Measurements from ENCODE around the gene SOCS6. TPM values are rescaled to one million over a fixed set of nuclear protein-coding genes. Genes with fewer than 3 reads are reported as not detected.
A peak's percentile ranks its signal among the peaks of the same experiment; 100 is the strongest.

Gene SOCS6
- total and polyA plus RNA-seq, 2 of the 13 experiments (the other 11 are each of a cell fraction or from before 2014, with no cell fraction given): 18.6 to 38.3 TPM

DNA sequence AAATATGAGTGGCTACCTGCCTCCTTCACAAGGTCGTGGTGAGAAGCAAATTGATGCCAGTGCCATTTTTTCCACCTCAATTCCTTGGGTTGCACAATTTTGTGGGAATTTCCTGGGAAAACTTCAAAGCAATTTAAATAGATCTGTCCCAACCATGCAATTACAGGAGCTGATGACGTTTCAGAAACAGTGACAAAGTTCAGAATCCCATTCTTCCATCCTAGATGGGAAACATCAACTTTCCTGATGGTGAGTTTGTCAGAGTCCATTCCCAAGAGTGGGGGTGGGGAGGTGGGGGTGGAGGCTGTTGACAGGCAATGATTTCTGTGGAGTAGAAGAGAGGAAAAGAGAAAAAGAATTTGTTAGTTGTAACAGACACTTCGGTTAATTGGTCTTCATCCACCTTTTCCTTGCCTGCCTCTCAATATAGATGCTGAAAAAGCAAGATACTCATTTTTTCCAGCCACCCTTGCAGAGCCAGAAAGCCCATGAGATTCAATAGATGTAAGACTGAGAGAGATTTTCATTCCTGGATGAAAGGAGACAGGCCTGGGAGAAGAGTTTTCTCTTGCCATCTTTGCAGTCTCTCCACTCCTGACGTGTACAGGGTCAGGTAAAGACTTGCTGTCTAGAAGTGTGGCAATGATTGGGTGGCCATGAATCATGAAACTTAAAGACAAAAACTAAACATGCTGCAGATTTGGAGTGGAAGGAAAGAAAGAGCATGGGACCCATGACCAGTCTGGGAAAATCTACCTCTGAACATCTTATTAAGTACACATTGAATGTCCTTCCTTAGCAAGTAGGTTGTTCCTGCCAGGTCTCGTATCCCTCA lies 47.3 kb downstream of the SOCS6 start (continued):
- TF ChIP-seq, protein P1, sequence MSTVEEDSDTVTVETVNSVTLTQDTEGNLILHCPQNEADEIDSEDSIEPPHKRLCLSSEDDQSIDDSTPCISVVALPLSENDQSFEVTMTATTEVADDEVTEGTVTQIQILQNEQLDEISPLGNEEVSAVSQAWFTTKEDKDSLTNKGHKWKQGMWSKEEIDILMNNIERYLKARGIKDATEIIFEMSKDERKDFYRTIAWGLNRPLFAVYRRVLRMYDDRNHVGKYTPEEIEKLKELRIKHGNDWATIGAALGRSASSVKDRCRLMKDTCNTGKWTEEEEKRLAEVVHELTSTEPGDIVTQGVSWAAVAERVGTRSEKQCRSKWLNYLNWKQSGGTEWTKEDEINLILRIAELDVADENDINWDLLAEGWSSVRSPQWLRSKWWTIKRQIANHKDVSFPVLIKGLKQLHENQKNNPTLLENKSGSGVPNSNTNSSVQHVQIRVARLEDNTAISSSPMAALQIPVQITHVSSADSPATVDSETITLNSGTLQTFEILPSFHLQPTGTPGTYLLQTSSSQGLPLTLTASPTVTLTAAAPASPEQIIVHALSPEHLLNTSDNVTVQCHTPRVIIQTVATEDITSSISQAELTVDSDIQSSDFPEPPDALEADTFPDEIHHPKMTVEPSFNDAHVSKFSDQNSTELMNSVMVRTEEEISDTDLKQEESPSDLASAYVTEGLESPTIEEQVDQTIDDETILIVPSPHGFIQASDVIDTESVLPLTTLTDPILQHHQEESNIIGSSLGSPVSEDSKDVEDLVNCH (CRISPR knock-in tag; IDR thresholded peaks at IDR 0.05): no peak
- TF ChIP-seq, protein P2, sequence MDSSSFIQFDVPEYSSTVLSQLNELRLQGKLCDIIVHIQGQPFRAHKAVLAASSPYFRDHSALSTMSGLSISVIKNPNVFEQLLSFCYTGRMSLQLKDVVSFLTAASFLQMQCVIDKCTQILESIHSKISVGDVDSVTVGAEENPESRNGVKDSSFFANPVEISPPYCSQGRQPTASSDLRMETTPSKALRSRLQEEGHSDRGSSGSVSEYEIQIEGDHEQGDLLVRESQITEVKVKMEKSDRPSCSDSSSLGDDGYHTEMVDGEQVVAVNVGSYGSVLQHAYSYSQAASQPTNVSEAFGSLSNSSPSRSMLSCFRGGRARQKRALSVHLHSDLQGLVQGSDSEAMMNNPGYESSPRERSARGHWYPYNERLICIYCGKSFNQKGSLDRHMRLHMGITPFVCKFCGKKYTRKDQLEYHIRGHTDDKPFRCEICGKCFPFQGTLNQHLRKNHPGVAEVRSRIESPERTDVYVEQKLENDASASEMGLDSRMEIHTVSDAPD (CRISPR knock-in tag; IDR thresholded peaks at IDR 0.05): 0 out of 2 replicates have a peak, but pooled peaks have one; percentile 10
- TF ChIP-seq BCL6 (CRISPR knock-in tag; IDR thresholded peaks at IDR 0.05) (peak; percentile 89), KDM6A (CRISPR knock-in tag; IDR thresholded peaks at IDR 0.05; ENCODE audit: low read depth) (0 out of 2 replicates have a peak, but pooled peaks have one; percentile 55), MEIS2 (CRISPR knock-in tag; IDR thresholded peaks at IDR 0.05) (no peak; the same call in 1 of the 2 replicates), ZNF629 (CRISPR knock-in tag; conservative IDR thresholded peaks at IDR 0.05) (0 out of 2 replicates have a peak, but pooled peaks have one; percentile 16), ARID3A (IDR thresholded peaks at IDR 0.05; ENCODE audit: low read depth, low read length) (peak; percentile 82), LCORL (IDR thresholded peaks at IDR 0.05) (no peak), LCORL (CRISPR knock-in tag; IDR thresholded peaks at IDR 0.05) (peak; percentile 59; the same call in 1 of the 2 replicates), KLF16 (CRISPR knock-in tag; IDR thresholded peaks at IDR 0.05) (peak in 1 of 2 experiments; percentile 38; a peak in 1 of 4 replicates), ZNF12 (CRISPR knock-in tag; IDR thresholded peaks at IDR 0.05) (peak; percentile 24; the same call in 1 of the 2 replicates), MED13 (CRISPR knock-in tag; IDR thresholded peaks at IDR 0.05) (peak; percentile 87; the same call in 1 of the 2 replicates), POLR2G (IDR thresholded peaks at IDR 0.05; ENCODE audit: low read depth, low read length) (peak; percentile 61; the same call in 1 of the 2 replicates), IRF2 (CRISPR knock-in tag; IDR thresholded peaks at IDR 0.05) (0 out of 2 replicates have a peak, but pooled peaks have one; percentile 40), CEBPB (IDR thresholded peaks at IDR 0.05; ENCODE audit: borderline replicate concordance, low read depth, low read length) (peak; percentile 98), KDM1A (CRISPR knock-in tag; IDR thresholded peaks at IDR 0.05) (0 out of 2 replicates have a peak, but pooled peaks have one; percentile 25), MAZ (IDR thresholded peaks at IDR 0.05; ENCODE audit: borderline replicate concordance, low read depth, low read length) (peak; percentile 46; the same call in 1 of the 2 replicates), MAZ (CRISPR knock-in tag; IDR thresholded peaks at IDR 0.05; ENCODE audit: low read depth) (no peak), ATF1 (CRISPR knock-in tag; IDR thresholded peaks at IDR 0.05) (peak; percentile 91)
- TF ChIP-seq, protein P3, sequence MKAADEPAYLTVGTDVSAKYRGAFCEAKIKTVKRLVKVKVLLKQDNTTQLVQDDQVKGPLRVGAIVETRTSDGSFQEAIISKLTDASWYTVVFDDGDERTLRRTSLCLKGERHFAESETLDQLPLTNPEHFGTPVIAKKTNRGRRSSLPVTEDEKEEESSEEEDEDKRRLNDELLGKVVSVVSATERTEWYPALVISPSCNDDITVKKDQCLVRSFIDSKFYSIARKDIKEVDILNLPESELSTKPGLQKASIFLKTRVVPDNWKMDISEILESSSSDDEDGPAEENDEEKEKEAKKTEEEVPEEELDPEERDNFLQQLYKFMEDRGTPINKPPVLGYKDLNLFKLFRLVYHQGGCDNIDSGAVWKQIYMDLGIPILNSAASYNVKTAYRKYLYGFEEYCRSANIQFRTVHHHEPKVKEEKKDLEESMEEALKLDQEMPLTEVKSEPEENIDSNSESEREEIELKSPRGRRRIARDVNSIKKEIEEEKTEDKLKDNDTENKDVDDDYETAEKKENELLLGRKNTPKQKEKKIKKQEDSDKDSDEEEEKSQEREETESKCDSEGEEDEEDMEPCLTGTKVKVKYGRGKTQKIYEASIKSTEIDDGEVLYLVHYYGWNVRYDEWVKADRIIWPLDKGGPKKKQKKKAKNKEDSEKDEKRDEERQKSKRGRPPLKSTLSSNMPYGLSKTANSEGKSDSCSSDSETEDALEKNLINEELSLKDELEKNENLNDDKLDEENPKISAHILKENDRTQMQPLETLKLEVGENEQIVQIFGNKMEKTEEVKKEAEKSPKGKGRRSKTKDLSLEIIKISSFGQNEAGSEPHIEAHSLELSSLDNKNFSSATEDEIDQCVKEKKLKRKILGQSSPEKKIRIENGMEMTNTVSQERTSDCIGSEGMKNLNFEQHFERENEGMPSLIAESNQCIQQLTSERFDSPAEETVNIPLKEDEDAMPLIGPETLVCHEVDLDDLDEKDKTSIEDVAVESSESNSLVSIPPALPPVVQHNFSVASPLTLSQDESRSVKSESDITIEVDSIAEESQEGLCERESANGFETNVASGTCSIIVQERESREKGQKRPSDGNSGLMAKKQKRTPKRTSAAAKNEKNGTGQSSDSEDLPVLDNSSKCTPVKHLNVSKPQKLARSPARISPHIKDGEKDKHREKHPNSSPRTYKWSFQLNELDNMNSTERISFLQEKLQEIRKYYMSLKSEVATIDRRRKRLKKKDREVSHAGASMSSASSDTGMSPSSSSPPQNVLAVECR (CRISPR knock-in tag; IDR thresholded peaks at IDR 0.05; ENCODE audit: borderline replicate concordance): peak; percentile 30; the same call in 1 of the 2 replicates

Data from HepG2 (cell line).